ENCODE measurements around the gene SLC11A1. TPM values are rescaled to one million over a fixed set of nuclear protein-coding genes. Genes with fewer than 3 reads are reported as not detected.
A peak's percentile ranks its signal among the peaks of the same experiment; 100 is the strongest.

SLC11A1 gene
- total and polyA plus RNA-seq, 2 donors (not counting 1 experiment from before 2014, with no cell fraction given): 0.03 to 0.17 TPM

DNA sequence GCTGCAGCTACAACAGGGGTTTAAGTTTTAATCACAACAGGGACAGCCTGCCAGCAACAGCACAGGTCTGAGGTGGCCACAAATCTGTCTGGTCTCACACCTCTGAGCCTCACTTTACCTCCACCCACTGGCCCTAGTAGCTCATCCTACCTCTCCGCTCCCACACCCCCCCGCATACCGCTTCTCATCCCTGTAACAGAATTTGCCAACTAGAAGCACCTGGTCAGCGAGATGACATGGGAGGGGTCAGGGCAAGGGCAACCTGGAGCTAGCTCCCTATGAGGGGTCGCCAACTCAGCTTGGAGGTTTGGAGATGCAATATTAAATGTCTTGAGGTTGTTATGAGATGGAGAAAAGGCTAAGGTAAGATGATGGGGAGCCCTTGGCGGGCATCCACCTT lies 17.9 kb upstream of the SLC11A1 start:
- no peaks in the 10 kb centered on the region for H3K36me3 ChIP-seq (ENCODE audit: control insufficient read depth, insufficient read depth, low read length)
- no peaks in the 10 kb centered on the region for H3K4me1 ChIP-seq (ENCODE audit: control insufficient read depth, extremely low read depth, insufficient read depth, low read length)
- no peak overlapping the region for H3K27ac ChIP-seq (ENCODE audit: insufficient read depth, low read length)
- no peak overlapping the region for H3K4me3 ChIP-seq (replicated peaks in 1 of 4; ENCODE audit: control extremely low read depth in 1 of 4, insufficient read depth in 1 of 4, low read depth in 3 of 4, low read length in 4 of 4)
- H3K27me3 ChIP-seq (ENCODE audit: control insufficient read depth, insufficient read depth, low read length): no peaks in the 10 kb centered on the region
- no peak overlapping the region for H2AFZ ChIP-seq (ENCODE audit: low read length)
- no peaks in the 10 kb centered on the region for H3K9me3 ChIP-seq (ENCODE audit: control insufficient read depth, insufficient read depth, low read depth, low read length)
- no peaks in the 10 kb centered on the region for H4K20me1 ChIP-seq (ENCODE audit: control insufficient read depth, extremely low read depth, insufficient read depth, low read length)
- H3K4me2 ChIP-seq (ENCODE audit: extremely low read depth, insufficient read depth, low read length): no peak overlapping the region
- no peak for DNase-seq (ENCODE audit: low read depth in 2 of 2)
- H3K9ac ChIP-seq (ENCODE audit: insufficient read depth, low read length): no peak overlapping the region
- H3K79me2 ChIP-seq (ENCODE audit: control insufficient read depth, insufficient read depth, low read length): no peaks in the 10 kb centered on the region
- TF ChIP-seq, protein P1, sequence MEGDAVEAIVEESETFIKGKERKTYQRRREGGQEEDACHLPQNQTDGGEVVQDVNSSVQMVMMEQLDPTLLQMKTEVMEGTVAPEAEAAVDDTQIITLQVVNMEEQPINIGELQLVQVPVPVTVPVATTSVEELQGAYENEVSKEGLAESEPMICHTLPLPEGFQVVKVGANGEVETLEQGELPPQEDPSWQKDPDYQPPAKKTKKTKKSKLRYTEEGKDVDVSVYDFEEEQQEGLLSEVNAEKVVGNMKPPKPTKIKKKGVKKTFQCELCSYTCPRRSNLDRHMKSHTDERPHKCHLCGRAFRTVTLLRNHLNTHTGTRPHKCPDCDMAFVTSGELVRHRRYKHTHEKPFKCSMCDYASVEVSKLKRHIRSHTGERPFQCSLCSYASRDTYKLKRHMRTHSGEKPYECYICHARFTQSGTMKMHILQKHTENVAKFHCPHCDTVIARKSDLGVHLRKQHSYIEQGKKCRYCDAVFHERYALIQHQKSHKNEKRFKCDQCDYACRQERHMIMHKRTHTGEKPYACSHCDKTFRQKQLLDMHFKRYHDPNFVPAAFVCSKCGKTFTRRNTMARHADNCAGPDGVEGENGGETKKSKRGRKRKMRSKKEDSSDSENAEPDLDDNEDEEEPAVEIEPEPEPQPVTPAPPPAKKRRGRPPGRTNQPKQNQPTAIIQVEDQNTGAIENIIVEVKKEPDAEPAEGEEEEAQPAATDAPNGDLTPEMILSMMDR (conservative IDR thresholded peaks at IDR 0.05 in 1 of 2, IDR thresholded peaks at IDR 0.05 in 1 of 2; ENCODE audit: low read depth in 1 of 2, low read length in 2 of 2): no peak
- no peak for TF ChIP-seq EZH2 (IDR thresholded peaks at IDR 0.05; ENCODE audit: low read length, missing control alignments)

DNA sequence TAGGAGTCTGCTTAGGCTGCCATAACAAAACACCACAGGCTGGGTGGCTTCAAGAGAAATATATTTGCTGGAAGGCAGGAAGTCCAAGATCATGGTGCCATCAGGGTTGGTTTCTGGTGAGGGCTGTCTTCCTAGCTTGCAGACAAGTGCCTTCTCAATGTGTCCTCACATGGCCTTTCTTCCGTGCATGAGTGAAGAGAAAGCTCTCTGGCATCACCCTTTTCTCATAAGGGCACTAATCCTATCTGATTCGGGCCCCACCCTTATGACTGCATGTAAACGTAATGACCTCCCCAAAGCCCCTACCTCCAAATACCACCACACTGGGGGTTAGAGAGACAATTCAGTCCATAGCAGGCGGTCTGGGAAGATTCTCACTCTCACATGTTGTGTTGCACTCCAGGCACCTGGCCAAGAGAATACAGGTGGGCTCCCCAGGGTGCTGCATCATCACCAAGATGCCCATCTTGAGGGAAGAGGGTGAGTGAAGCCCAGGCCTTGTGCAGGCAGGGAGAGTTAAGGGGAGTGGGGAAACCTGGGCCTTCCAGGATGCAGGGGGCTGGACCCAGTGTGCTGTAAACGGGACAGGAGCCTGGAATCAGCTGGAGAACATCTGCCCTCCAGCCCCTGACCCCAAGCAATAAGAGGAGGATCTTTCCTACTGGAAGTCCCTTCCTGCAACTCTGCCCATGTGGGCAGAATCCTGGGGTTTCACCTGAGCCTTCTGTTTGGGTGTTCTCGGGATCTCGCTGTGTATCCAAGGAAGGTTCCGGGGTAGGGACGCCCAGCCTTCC lies 15.3 kb upstream of the SLC11A1 start:
- Histone ChIP-seq H3K4me2 (ENCODE audit: extremely low read depth, insufficient read depth, low read length) (no peak overlapping the region), H3K79me2 (ENCODE audit: control insufficient read depth, insufficient read depth, low read length) (no peaks in the 10 kb centered on the region), H3K27me3 (ENCODE audit: control insufficient read depth, insufficient read depth, low read length) (no peaks in the 10 kb centered on the region), H3K36me3 (ENCODE audit: control insufficient read depth, insufficient read depth, low read length) (no peaks in the 10 kb centered on the region), H3K4me3 (replicated peaks in 1 of 4; ENCODE audit: control extremely low read depth in 1 of 4, insufficient read depth in 1 of 4, low read depth in 3 of 4, low read length in 4 of 4) (peak overlapping the region in 2 of 4 experiments; percentile 49 to 57), H4K20me1 (ENCODE audit: control insufficient read depth, extremely low read depth, insufficient read depth, low read length) (no peaks in the 10 kb centered on the region), H3K9me3 (ENCODE audit: control insufficient read depth, insufficient read depth, low read depth, low read length) (no peaks in the 10 kb centered on the region), H3K27ac (ENCODE audit: insufficient read depth, low read length) (no peak overlapping the region), H3K9ac (ENCODE audit: insufficient read depth, low read length) (no peak overlapping the region), H2AFZ (ENCODE audit: low read length) (no peak overlapping the region), H3K4me1 (ENCODE audit: control insufficient read depth, extremely low read depth, insufficient read depth, low read length) (no peaks in the 10 kb centered on the region)
- DNase-seq (ENCODE audit: low read depth in 2 of 2): no peak
- TF ChIP-seq, protein P1 (conservative IDR thresholded peaks at IDR 0.05 in 1 of 2, IDR thresholded peaks at IDR 0.05 in 1 of 2; ENCODE audit: low read depth in 1 of 2, low read length in 2 of 2): no peak
- no peak for TF ChIP-seq EZH2 (IDR thresholded peaks at IDR 0.05; ENCODE audit: low read length, missing control alignments)

DNA sequence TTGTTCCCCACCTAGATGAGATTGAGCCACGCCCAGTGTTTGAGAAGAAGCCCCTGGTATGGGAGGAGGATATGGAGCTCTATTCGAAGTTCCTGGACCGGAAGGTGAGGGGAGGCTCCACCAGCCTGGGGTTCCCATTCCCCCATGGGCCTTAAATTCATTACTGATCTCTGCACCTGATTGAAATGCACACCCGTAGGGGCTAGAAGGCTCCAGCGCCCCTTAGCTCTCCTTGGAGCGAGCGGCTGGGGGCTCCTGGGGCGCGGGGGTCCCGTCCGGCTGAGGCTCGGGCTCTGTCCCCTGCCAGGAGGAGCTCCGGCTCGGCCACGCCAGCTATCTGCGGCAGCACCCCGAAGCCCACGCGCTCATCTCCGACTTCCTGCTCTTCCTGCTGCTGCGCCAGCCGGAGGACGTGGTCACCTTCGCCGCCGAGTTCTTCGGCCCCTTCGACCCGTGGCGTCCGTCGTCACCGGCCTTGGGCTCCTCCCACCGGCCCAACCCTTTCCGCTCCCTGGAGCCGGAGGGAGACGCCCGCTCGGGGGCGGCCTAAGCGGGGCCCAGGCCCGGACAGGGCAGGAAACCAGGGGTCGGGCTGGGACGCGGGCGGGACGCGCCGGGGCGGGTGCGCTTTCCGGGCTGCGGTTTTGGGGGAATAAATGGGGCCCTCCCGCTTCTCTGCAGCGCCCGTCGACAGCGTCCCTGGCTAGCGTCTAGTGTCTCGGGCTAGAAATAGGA lies 14.5 kb upstream of the SLC11A1 start:
- TF ChIP-seq EZH2 (IDR thresholded peaks at IDR 0.05; ENCODE audit: low read length, missing control alignments): no peak
- TF ChIP-seq, protein P1 (conservative IDR thresholded peaks at IDR 0.05 in 1 of 2, IDR thresholded peaks at IDR 0.05 in 1 of 2; ENCODE audit: low read depth in 1 of 2, low read length in 2 of 2): peak in 1 of 2 donors; percentile 4
- Histone ChIP-seq H3K9me3 (ENCODE audit: control insufficient read depth, insufficient read depth, low read depth, low read length) (no peaks in the 10 kb centered on the region), H4K20me1 (ENCODE audit: control insufficient read depth, extremely low read depth, insufficient read depth, low read length) (no peaks in the 10 kb centered on the region), H3K79me2 (ENCODE audit: control insufficient read depth, insufficient read depth, low read length) (no peaks in the 10 kb centered on the region), H3K9ac (ENCODE audit: insufficient read depth, low read length) (peak overlapping the region; percentile 58), H3K27me3 (ENCODE audit: control insufficient read depth, insufficient read depth, low read length) (no peaks in the 10 kb centered on the region), H3K36me3 (ENCODE audit: control insufficient read depth, insufficient read depth, low read length) (no peaks in the 10 kb centered on the region), H3K4me2 (ENCODE audit: extremely low read depth, insufficient read depth, low read length) (peak overlapping the region; percentile 63), H2AFZ (ENCODE audit: low read length) (peak overlapping the region; percentile 79), H3K4me1 (ENCODE audit: control insufficient read depth, extremely low read depth, insufficient read depth, low read length) (no peaks in the 10 kb centered on the region), H3K27ac (ENCODE audit: insufficient read depth, low read length) (no peak overlapping the region), H3K4me3 (replicated peaks in 1 of 4; ENCODE audit: control extremely low read depth in 1 of 4, insufficient read depth in 1 of 4, low read depth in 3 of 4, low read length in 4 of 4) (peak overlapping the region; percentile 39 to 63 (median 48))
- DNase-seq (ENCODE audit: low read depth in 2 of 2): peak; percentile 68 to 78
